Left hindlimb (tissue), 1 donor: ENCODE results near the gene POLA1.

Experiments used
- DNase-seq: peaks from one replicate; pipeline ENCODE4 v3.0.0-alpha.2; 2018

The POLA1 gene

GRCh38 chrX:24988314-24988713, 294.6 kb downstream of the POLA1 start:
- DNase-seq = no peak

GRCh38 chrX:24990535-24990934, 296.8 kb downstream of the POLA1 start:
- DNase-seq = no peak

- DNase-seq = no peak
Measured at GRCh38 chrX:24993879-24994278, 300.2 kb downstream of the POLA1 start.

GRCh38 chrX:24996096-24996709, 302.5 kb downstream of the POLA1 start:
- DNase-seq = no peak

GRCh38 chrX:24999511-24999910, 305.8 kb downstream of the POLA1 start:
- DNase-seq = no peak

- no peak for DNase-seq
Measured at GRCh38 chrX:25001808-25002660, 308.3 kb downstream of the POLA1 start.

GRCh38 chrX:25002661-25003020, 308.9 kb downstream of the POLA1 start:
- DNase-seq = no peak

GRCh38 chrX:25003066-25003849, 309.5 kb downstream of the POLA1 start:
- DNase-seq = no peak

GRCh38 chrX:25004040-25004439, 310.3 kb downstream of the POLA1 start:
- DNase-seq = no peak

- no peak for DNase-seq
Measured at GRCh38 chrX:25004485-25005032, 310.8 kb downstream of the POLA1 start.

- no peak for DNase-seq
Measured at GRCh38 chrX:25005034-25005381, 311.3 kb downstream of the POLA1 start.

- DNase-seq = no peak
Measured at GRCh38 chrX:25005382-25006185, 311.9 kb downstream of the POLA1 start.

- DNase-seq = no peak
Measured at GRCh38 chrX:25006586-25007058, 312.9 kb downstream of the POLA1 start.

- DNase-seq = no peak
Measured at GRCh38 chrX:25007059-25008053, 313.6 kb downstream of the POLA1 start.

GRCh38 chrX:25009407-25009806, 315.7 kb downstream of the POLA1 start:
- DNase-seq = no peak

- DNase-seq = no peak
Measured at GRCh38 chrX:25010784-25011588, 317.3 kb downstream of the POLA1 start.

- no peak for DNase-seq
Measured at GRCh38 chrX:25011589-25012432, 318.1 kb downstream of the POLA1 start.

- no peak for DNase-seq
Measured at GRCh38 chrX:25012433-25012735, 318.7 kb downstream of the POLA1 start.

GRCh38 chrX:25012793-25013631, 319.3 kb downstream of the POLA1 start:
- no peak for DNase-seq
